CD4-positive, CD25-positive, alpha-beta regulatory T cell (primary cell): ENCODE measurements around the gene SLC2A9. TPM values are rescaled to one million over a fixed set of nuclear protein-coding genes. Genes with fewer than 3 reads are reported as not detected.
A peak's percentile ranks its signal among the peaks of the same experiment; 100 is the strongest.

Experiments used
- ATAC-seq, 2 donors: fragments of 150-1000 bp; cut with Tn5 transposase; one replicate each; pipeline ENCODE4 v1.10.0; 2021; ENCODE audit warnings: low read depth in 2 of 2, moderate number of reproducible peaks in 2 of 2, moderate library complexity in 1 of 2
- DNase-seq, 3 donors: peaks; one replicate each; pipeline versions ENCODE4 v3.0.0 to v3.0.0-alpha.2; 2012 to 2022; ENCODE audit warnings: mixed read lengths in 1 of 3
- H3K27ac ChIP-seq: one replicate; pipeline ENCODE4 v1.7.0; 2013; ENCODE audit warnings: mild to moderate bottlenecking, low read length; ENCODE audit not compliant: insufficient read depth, poor library complexity, severe bottlenecking
- H3K27me3 ChIP-seq: one replicate; pipeline ENCODE4 v1.7.0; 2013; ENCODE audit warnings: low read length; ENCODE audit not compliant: control insufficient read depth, insufficient read depth
- H3K36me3 ChIP-seq: one replicate; pipeline ENCODE4 v1.7.0; 2013; ENCODE audit warnings: mild to moderate bottlenecking, low read length, moderate library complexity; ENCODE audit not compliant: control insufficient read depth, insufficient read depth
- H3K4me1 ChIP-seq: 2 replicates; pipeline ENCODE4 v1.7.0; 2013; ENCODE audit warnings: mild to moderate bottlenecking, low read length; ENCODE audit not compliant: insufficient read depth, control insufficient read depth, poor library complexity, severe bottlenecking
- H3K4me3 ChIP-seq: one replicate; pipeline ENCODE4 v1.7.0; 2013; ENCODE audit warnings: low read depth, mild to moderate bottlenecking, low read length, moderate library complexity
- H3K9me3 ChIP-seq, 2 experiments: 1 replicate in 1 of 2; 2 replicates in 1 of 2; pipeline ENCODE4 v1.7.0; 2013; ENCODE audit warnings: low read length in 2 of 2, mild to moderate bottlenecking in 1 of 2, moderate library complexity in 1 of 2; ENCODE audit not compliant: control insufficient read depth in 2 of 2
- H3K27ac Mint-ChIP-seq, 3 donors: one replicate each; pipeline ENCODE4 v1.8.0; 2020 to 2022; ENCODE audit warnings: mild to moderate bottlenecking in 3 of 3, mixed read lengths in 3 of 3, moderate library complexity in 2 of 3
- H3K27me3 Mint-ChIP-seq: one replicate; pipeline ENCODE4 v1.8.0; 2022; ENCODE audit warnings: mild to moderate bottlenecking, mixed read lengths
- H3K36me3 Mint-ChIP-seq: one replicate; pipeline ENCODE4 v1.8.0; 2020; ENCODE audit warnings: mixed read lengths
- H3K4me1 Mint-ChIP-seq, 4 donors: one replicate each; pipeline ENCODE4 v1.8.0; 2020 to 2022; ENCODE audit warnings: mixed read lengths in 4 of 4, mild to moderate bottlenecking in 1 of 4
- H3K4me3 Mint-ChIP-seq, 4 donors: one replicate each; pipeline ENCODE4 v1.8.0; 2020 to 2022; ENCODE audit warnings: mild to moderate bottlenecking in 4 of 4, mixed read lengths in 4 of 4, moderate library complexity in 3 of 4
- H3K9me3 Mint-ChIP-seq, 7 donors: one replicate each; pipeline ENCODE4 v1.8.0; 2020 to 2022; ENCODE audit warnings: mixed read lengths in 7 of 7, mild to moderate bottlenecking in 3 of 7, moderate library complexity in 2 of 7
- polyA plus RNA-seq, 4 donors: library from polyadenylated mRNA; unstranded; fragments of 300-500 nt; fragmentation: Illumina TruSeq; gene quantifications; one replicate each; pipeline ENCODE4 v1.2.3, GENCODE V29; 2021
- total RNA-seq: library from RNA; stranded (reverse); gene quantifications from one replicate; pipeline ENCODE4 v1.2.3, GENCODE V29; 2022

The SLC2A9 gene
- total and polyA plus RNA-seq, 5 donors from 2014 or later = 0.41 to 5.7 (median 0.81) TPM

DNA sequence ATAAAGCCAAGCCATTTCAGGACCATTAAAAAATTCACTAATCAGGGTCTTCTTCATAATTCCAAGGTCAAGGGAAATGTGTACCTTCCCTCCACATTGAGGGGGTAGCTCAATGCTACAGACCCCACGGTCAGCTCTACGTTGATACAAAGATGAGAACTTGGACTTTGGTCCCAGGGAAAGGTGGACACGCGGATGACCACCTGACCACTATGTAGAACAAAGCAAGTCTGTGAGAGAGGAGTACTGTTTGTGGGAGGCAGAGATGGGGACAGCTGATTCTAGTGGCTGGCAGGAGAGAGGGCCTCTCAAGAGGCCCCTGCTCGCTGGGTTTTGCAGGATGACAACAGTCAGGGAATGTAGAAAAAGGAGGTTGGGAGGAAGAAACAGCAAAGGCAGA, 58.0 kb downstream of the SLC2A9 start:
- no peaks in the 10 kb centered on the region for H3K36me3 ChIP-seq
- no peaks in the 10 kb centered on the region for H3K27me3 ChIP-seq
- H3K27me3 Mint-ChIP-seq = no peaks in the 10 kb centered on the region
- H3K4me1 Mint-ChIP-seq = no peaks in the 10 kb centered on the region
- no peak overlapping the region for H3K4me3 Mint-ChIP-seq
- peaks cover 0 to 6% (median 2%) of the 10 kb centered on the region in 7 donors for H3K9me3 Mint-ChIP-seq
- no peak overlapping the region for H3K27ac Mint-ChIP-seq
- no peak overlapping the region for H3K27ac ChIP-seq
- H3K36me3 Mint-ChIP-seq = no peaks in the 10 kb centered on the region
- no peaks in the 10 kb centered on the region for H3K4me1 ChIP-seq
- ATAC-seq (no peak), DNase-seq (no peak)
- no peaks in the 10 kb centered on the region for H3K9me3 ChIP-seq
- H3K4me3 ChIP-seq = no peak overlapping the region

DNA sequence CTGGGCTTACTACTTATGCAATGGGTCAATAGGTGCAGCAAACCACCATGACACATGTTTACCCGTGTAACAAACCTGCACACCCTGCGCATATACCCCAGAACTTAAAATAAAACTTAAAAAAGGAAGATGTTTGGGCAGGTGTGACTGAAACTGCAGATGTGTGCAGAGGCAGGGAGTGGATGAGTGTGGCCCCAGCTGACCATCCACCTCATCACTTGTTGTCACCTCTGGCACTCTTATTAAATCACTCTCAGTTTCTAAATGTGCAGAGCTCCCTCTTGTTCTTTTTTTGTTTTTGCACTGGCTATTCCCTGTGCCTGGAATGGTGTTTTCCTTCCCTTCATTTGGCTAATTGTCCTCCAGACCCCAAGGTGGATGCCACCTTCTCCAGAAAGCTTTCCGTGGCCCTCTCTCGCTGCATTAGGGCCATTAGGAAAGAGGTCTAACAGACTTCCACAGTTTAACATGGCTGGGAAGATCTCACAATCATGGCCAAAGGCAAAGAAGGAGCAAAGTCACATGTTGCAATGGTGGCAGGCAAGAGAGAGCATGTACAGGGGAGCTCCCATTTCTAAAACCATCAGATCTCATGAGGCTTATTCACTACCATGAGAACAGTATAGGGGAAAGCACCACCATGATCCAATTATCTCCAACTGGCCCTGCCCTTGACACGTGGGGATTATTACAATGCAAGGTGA, 58.5 kb downstream of the SLC2A9 start:
- no peak overlapping the region for H3K4me3 Mint-ChIP-seq
- Histone ChIP-seq H3K4me3 (no peak overlapping the region), H3K4me1 (no peaks in the 10 kb centered on the region), H3K36me3 (no peaks in the 10 kb centered on the region), H3K27ac (no peak overlapping the region), H3K27me3 (no peaks in the 10 kb centered on the region), H3K9me3 (no peaks in the 10 kb centered on the region)
- no peaks in the 10 kb centered on the region for H3K4me1 Mint-ChIP-seq
- DNase-seq = no peak
- peak overlapping the region in 1 of 3 donors; percentile 43 for H3K27ac Mint-ChIP-seq
- H3K27me3 Mint-ChIP-seq = no peaks in the 10 kb centered on the region
- ATAC-seq = no peak
- peaks cover 0 to 8% (median 2%) of the 10 kb centered on the region in 7 donors for H3K9me3 Mint-ChIP-seq
- no peaks in the 10 kb centered on the region for H3K36me3 Mint-ChIP-seq

DNA sequence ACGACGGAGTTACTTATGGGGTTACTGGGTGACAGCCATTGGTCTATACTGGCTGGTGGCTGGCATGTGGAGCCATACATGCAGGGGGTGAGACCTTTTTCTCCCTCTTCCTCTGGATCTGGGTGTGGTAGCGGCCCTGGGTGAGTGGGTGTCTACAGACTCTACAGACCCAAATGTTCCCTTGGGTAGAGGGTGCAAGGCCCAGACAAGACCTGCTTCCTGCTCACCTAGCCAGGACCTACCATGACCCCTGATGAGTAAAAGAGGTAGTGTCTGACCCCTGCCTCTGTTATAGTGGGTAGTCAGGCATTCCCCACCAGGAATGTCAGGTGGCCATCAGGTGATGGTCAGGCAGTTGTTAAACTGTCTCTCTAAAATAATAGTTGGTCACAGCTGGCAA, 66.8 kb downstream of the SLC2A9 start:
- DNase-seq (no peak), ATAC-seq (no peak)
- H3K9me3 Mint-ChIP-seq = peaks cover 0 to 5% (median 0%) of the 10 kb centered on the region in 7 donors
- H3K36me3 Mint-ChIP-seq = no peaks in the 10 kb centered on the region
- H3K4me3 Mint-ChIP-seq = no peak overlapping the region
- no peaks in the 10 kb centered on the region for H3K4me1 ChIP-seq
- no peaks in the 10 kb centered on the region for H3K9me3 ChIP-seq
- H3K27me3 Mint-ChIP-seq = peaks cover 4% of the 10 kb centered on the region
- no peak overlapping the region for H3K4me3 ChIP-seq
- H3K4me1 Mint-ChIP-seq = no peaks in the 10 kb centered on the region
- H3K27me3 ChIP-seq = no peaks in the 10 kb centered on the region
- no peak overlapping the region for H3K27ac ChIP-seq
- H3K36me3 ChIP-seq = no peaks in the 10 kb centered on the region
- no peak overlapping the region for H3K27ac Mint-ChIP-seq

DNA sequence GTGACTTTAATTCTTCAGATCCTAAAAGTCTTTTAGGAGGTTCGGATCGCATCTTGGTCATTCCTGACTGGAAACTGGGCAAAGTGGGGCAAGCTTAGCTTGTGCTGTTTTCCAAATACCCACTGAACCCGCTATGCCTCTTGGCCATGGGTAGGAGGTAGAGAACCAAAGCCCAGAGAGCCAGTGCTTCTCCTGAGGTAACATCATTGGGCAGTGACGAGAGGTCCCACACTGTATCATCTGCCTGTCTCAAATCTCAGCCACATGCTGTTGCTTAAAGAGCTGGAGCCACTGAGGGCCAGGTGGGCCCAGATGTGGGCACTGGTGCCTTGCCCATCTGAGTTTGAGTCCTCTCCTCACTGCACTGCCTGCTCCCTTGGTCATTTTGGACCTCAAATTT, 68.2 kb downstream of the SLC2A9 start:
- no peaks in the 10 kb centered on the region for H3K4me1 Mint-ChIP-seq
- Histone ChIP-seq H3K4me3 (no peak overlapping the region), H3K27me3 (no peaks in the 10 kb centered on the region), H3K27ac (no peak overlapping the region), H3K9me3 (no peaks in the 10 kb centered on the region), H3K36me3 (no peaks in the 10 kb centered on the region), H3K4me1 (no peaks in the 10 kb centered on the region)
- DNase-seq (no peak), ATAC-seq (no peak)
- no peaks in the 10 kb centered on the region for H3K36me3 Mint-ChIP-seq
- peaks cover 0 to 2% (median 0%) of the 10 kb centered on the region in 7 donors for H3K9me3 Mint-ChIP-seq
- H3K27me3 Mint-ChIP-seq = peaks cover 10% of the 10 kb centered on the region
- H3K27ac Mint-ChIP-seq = no peak overlapping the region
- H3K4me3 Mint-ChIP-seq = no peak overlapping the region

- no peaks in the 10 kb centered on the region for H3K36me3 Mint-ChIP-seq
- DNase-seq (no peak), ATAC-seq (no peak)
- H3K9me3 ChIP-seq = no peaks in the 10 kb centered on the region
- H3K4me3 ChIP-seq = no peak overlapping the region
- H3K9me3 Mint-ChIP-seq = peaks cover 0 to 2% (median 0%) of the 10 kb centered on the region in 7 donors
- no peaks in the 10 kb centered on the region for H3K36me3 ChIP-seq
- no peak overlapping the region for H3K27ac ChIP-seq
- no peaks in the 10 kb centered on the region for H3K27me3 ChIP-seq
- H3K4me3 Mint-ChIP-seq = no peak overlapping the region
- peaks cover 10% of the 10 kb centered on the region for H3K27me3 Mint-ChIP-seq
- no peaks in the 10 kb centered on the region for H3K4me1 ChIP-seq
- H3K4me1 Mint-ChIP-seq = no peaks in the 10 kb centered on the region
- H3K27ac Mint-ChIP-seq = no peak overlapping the region
Observed at GRCh38 chr4:9952415-9952950, 68.8 kb downstream of the SLC2A9 start.

GRCh38 chr4:9949573-9949972, 71.7 kb downstream of the SLC2A9 start:
- Mint-ChIP-seq H3K27ac (no peak overlapping the region), H3K4me1 (no peaks in the 10 kb centered on the region), H3K4me3 (no peak overlapping the region), H3K9me3 (no peaks in the 10 kb centered on the region), H3K36me3 (no peaks in the 10 kb centered on the region), H3K27me3 (peaks cover 10% of the 10 kb centered on the region)
- no peaks in the 10 kb centered on the region for H3K9me3 ChIP-seq
- DNase-seq (no peak), ATAC-seq (no peak)
- no peak overlapping the region for H3K27ac ChIP-seq
- no peaks in the 10 kb centered on the region for H3K4me1 ChIP-seq
- H3K27me3 ChIP-seq = no peaks in the 10 kb centered on the region
- H3K36me3 ChIP-seq = no peaks in the 10 kb centered on the region
- no peak overlapping the region for H3K4me3 ChIP-seq

GRCh38 chr4:9947168-9948062, 73.9 kb downstream of the SLC2A9 start:
- H3K9me3 Mint-ChIP-seq = peaks cover 0 to 2% (median 0%) of the 10 kb centered on the region in 7 donors
- no peak overlapping the region for H3K4me3 Mint-ChIP-seq
- Histone ChIP-seq H3K9me3 (no peaks in the 10 kb centered on the region), H3K4me1 (no peaks in the 10 kb centered on the region), H3K4me3 (no peak overlapping the region), H3K27me3 (no peaks in the 10 kb centered on the region), H3K27ac (no peak overlapping the region), H3K36me3 (no peaks in the 10 kb centered on the region)
- no peaks in the 10 kb centered on the region for H3K4me1 Mint-ChIP-seq
- no peak overlapping the region for H3K27ac Mint-ChIP-seq
- H3K36me3 Mint-ChIP-seq = no peaks in the 10 kb centered on the region
- ATAC-seq (no peak), DNase-seq (no peak)
- H3K27me3 Mint-ChIP-seq = peaks cover 10% of the 10 kb centered on the region
